Neural crest cell (in vitro differentiated cells): ENCODE measurements around the gene NTF4. TPM values are rescaled to one million over a fixed set of nuclear protein-coding genes. Genes with fewer than 3 reads are reported as not detected.

Source experiments
- DNase-seq: peaks from one replicate; pipeline ENCODE4 v3.0.0; 2021; ENCODE audit warnings: low read depth, mixed read lengths, low spot score
- H3K27ac Mint-ChIP-seq: one replicate; pipeline ENCODE4 v1.8.0; 2021; ENCODE audit warnings: mild to moderate bottlenecking, mixed read lengths; ENCODE audit not compliant: unreplicated experiment
- H3K27me3 Mint-ChIP-seq: 2 replicates; pipeline ENCODE4 v1.8.0; 2021; ENCODE audit warnings: low read depth, mild to moderate bottlenecking, mixed read lengths
- H3K36me3 Mint-ChIP-seq: 2 replicates; pipeline ENCODE4 v1.8.0; 2021; ENCODE audit warnings: low read depth, mild to moderate bottlenecking, mixed read lengths
- H3K4me1 Mint-ChIP-seq: 2 replicates; pipeline ENCODE4 v1.8.0; 2021; ENCODE audit warnings: mixed read lengths
- H3K4me3 Mint-ChIP-seq: one replicate; pipeline ENCODE4 v1.8.0; 2021; ENCODE audit warnings: mild to moderate bottlenecking, mixed read lengths
- H3K9me3 Mint-ChIP-seq: 2 replicates; pipeline ENCODE4 v1.8.0; 2021; ENCODE audit warnings: mixed read lengths
- long read RNA-seq: library from polyadenylated mRNA; unstranded; transcript quantifications from one replicate; pipeline ENCODE4 v2.0.0, GENCODE V29; 2020
- total RNA-seq: library from RNA; stranded (reverse); gene quantifications from 2 replicates; pipeline ENCODE4 v1.2.1, GENCODE V29; 2021
- TF ChIP-seq, protein P1 (sequence below): fragments of 200-600 bp; sonication (generic); conservative IDR thresholded peaks from 2 replicates; pipeline ENCODE4 v1.5.0; 2021; ENCODE audit warnings: antibody characterized with exemption, mild to moderate bottlenecking

Gene NTF4, protein sequence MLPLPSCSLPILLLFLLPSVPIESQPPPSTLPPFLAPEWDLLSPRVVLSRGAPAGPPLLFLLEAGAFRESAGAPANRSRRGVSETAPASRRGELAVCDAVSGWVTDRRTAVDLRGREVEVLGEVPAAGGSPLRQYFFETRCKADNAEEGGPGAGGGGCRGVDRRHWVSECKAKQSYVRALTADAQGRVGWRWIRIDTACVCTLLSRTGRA
- total RNA-seq: not detected in 2 replicates
- long read RNA-seq: 0 reads

DNA sequence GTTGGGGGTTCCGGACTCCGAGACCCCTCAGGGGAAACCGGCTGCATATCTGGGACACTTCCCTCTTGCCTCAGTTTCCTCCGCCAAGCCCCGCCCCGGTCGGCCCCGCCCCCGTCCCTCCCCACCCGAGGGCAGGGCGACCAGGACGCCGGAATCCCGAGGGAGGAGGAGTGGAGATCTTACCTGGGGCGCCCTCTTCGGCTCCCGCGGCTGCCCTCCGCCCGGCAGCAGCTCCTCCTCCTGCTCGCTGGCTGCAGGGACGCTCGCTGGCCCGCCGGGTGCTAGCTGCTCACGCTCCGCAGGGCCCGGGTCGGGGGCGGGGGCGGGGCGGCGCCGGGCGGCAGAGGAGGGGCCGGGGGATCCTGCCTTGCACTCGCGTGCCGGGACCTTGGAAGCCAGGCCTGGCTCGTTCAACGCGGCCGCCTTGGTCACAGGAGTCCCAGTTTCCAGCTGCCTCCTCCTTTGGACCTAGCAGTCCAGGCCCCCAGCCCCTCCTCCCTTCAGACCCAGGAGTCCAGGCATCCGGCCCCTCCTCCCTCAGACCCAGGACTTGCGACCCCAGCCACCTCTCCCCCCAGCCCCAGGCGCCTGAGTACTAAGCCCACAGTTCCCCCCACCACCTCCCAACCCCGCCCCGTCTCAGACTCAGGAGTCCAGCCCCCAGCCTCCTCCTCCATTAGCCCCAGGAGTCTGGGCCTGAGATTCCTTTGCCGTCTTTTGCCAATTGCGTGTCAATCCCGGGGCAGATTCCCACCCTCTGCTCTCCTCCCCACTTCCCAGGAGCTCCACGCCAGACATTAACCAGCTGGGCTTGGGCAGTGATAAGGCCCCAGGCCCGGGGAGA, at the start of gene NTF4:
TSS of gene NTF4 (minus strand) at position 51 of the 844 bp plus-strand sequence. CDS start 2,821 bp downstream, outside the sequence.
- H3K4me1 Mint-ChIP-seq: no peaks in the 10 kb centered on the region
- no peak within 1 kb of the TSS for H3K27ac Mint-ChIP-seq
- peaks cover 8% of the 10 kb centered on the region for H3K9me3 Mint-ChIP-seq
- peaks cover 80% of the 10 kb centered on the region for H3K27me3 Mint-ChIP-seq
- TF ChIP-seq, protein P1, sequence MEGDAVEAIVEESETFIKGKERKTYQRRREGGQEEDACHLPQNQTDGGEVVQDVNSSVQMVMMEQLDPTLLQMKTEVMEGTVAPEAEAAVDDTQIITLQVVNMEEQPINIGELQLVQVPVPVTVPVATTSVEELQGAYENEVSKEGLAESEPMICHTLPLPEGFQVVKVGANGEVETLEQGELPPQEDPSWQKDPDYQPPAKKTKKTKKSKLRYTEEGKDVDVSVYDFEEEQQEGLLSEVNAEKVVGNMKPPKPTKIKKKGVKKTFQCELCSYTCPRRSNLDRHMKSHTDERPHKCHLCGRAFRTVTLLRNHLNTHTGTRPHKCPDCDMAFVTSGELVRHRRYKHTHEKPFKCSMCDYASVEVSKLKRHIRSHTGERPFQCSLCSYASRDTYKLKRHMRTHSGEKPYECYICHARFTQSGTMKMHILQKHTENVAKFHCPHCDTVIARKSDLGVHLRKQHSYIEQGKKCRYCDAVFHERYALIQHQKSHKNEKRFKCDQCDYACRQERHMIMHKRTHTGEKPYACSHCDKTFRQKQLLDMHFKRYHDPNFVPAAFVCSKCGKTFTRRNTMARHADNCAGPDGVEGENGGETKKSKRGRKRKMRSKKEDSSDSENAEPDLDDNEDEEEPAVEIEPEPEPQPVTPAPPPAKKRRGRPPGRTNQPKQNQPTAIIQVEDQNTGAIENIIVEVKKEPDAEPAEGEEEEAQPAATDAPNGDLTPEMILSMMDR: no peak
- no peaks in the 10 kb centered on the region for H3K36me3 Mint-ChIP-seq
- DNase-seq: peak; percentile 56
- H3K4me3 Mint-ChIP-seq: no peak within 1 kb of the TSS

DNA sequence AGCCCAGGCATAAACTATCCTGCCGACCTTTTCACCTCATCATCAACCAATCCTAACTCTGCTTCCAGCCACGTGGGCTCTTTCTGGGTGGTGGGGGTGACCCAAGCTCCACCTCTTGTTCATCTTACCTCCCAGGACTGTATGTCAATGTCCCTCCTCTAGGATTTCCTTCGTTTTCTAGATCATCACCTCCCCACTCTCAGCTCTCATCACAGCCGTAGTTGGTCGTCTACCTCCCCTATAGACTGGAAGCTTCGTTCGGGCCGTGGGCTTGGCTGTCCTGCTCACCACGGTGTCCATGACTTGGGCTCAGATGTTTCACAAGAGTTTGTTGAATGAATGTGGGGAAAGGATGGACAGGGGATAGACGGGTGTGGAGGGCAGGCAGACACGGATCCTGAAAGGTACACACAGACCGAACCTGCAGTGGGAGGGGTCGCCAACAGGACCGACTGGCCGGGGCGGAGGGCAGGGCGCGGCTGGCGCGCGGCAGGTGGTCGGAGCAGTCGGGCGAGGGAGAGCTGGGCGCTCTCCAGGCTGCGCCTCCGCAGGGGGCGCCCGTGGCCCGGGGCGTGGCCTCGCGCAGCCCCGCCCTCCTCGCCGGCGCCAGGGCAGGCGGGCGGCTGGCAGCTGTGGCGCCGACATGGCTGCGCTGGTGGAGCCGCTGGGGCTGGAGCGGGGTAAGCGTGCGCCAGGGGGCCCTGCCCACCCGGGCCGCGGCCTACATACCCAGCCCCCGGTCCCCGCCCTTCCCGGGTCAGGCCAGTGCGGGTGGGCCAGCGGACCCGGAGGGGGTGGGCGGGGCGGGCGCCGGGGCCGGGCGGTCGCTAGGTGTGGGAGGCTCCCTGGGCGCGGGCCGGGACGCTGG, 49.4 kb upstream of the NTF4 start, which contains the start of gene LIN7B:
TSS of gene LIN7B (plus strand) at position 609 of the 868 bp plus-strand sequence. CDS start at position 644, 35 bp downstream.
- H3K4me3 Mint-ChIP-seq: peak within 1 kb of the TSS; percentile 87
- H3K9me3 Mint-ChIP-seq: no peaks in the 10 kb centered on the region
- peak within 1 kb of the TSS; percentile 81 for H3K27ac Mint-ChIP-seq
- peaks cover 4% of the 10 kb centered on the region for H3K36me3 Mint-ChIP-seq
- TF ChIP-seq, protein P1: peak; percentile 54
- peaks cover 36% of the 10 kb centered on the region for H3K4me1 Mint-ChIP-seq
- peak; percentile 69 for DNase-seq
- H3K27me3 Mint-ChIP-seq: peaks cover 19% of the 10 kb centered on the region

DNA sequence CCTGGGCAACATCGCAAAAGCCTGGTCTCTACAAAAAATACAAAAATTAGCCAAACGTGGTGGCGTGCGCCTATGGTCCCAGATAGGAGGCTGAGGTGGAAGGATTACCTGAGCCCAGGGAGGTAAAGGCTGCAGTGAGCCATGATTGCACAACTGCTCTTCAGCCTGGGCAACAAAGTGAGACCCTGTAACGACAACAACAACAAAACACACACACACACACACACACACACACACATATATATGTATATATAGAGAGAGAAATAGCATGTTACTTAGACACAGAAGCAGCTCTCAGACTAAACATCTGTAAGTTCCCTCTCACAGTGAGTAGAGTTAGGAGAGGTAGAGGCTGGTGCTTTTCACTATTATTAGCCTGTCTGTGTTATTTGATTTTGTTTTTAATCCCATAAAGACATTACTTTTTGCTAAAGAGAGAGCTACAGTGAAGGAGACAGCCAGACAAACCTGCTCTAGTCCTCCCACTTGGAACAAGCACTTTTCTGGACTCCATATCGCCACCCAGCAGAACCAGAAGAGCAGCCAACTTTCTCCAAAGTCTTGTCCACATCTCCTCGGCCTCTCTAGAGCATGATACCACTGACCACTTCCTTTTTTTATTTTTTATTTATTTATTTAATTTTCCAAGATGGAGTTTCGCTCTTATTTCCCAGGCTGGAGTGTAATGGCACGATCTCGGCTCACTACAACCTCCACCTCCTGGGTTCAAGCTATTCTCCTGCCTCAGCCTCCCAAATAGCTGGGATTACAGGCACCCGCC, 46.8 kb upstream of the NTF4 start:
- TF ChIP-seq, protein P1: no peak
- H3K36me3 Mint-ChIP-seq: peaks cover 17% of the 10 kb centered on the region
- no peaks in the 10 kb centered on the region for H3K9me3 Mint-ChIP-seq
- peak overlapping the region; percentile 84 for H3K4me3 Mint-ChIP-seq
- H3K4me1 Mint-ChIP-seq: peaks cover 25% of the 10 kb centered on the region
- no peak overlapping the region for H3K27ac Mint-ChIP-seq
- no peak for DNase-seq
- H3K27me3 Mint-ChIP-seq: peaks cover 15% of the 10 kb centered on the region

DNA sequence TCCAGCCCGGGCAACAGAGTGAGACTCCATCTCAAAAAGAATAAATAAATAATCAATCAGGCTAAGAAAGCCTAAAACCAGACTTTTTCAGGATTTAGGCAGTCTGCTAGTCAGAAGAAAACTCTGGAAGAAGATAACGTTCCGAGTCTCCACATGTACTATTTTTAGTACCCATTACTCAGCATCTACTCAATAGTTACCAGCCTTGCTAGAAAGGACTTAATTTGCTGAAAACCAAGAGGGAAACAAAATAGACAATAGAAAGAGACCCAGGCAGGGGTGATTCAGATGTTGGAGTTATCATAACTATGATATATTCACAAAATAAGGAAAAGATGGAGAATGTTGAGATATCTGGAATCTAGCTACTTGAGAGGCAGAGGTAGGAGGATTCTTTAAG, 45.9 kb upstream of the NTF4 start:
- no peak for DNase-seq
- Mint-ChIP-seq H3K4me3 (peak overlapping the region; percentile 84), H3K27ac (no peak overlapping the region)

More for the DNA sequence above, 45.9 kb upstream of the NTF4 start:
- Mint-ChIP-seq H3K4me1 (peaks cover 21% of the 10 kb centered on the region), H3K36me3 (peaks cover 17% of the 10 kb centered on the region), H3K9me3 (no peaks in the 10 kb centered on the region), H3K27me3 (peaks cover 15% of the 10 kb centered on the region)
- TF ChIP-seq, protein P1: no peak
